Measurements from ENCODE around the gene ATF7IP2.

- TF ChIP-seq CTCF (conservative IDR thresholded peaks at IDR 0.05; ENCODE audit: low read length) (no peak), EZH2phosphoT487 (IDR thresholded peaks at IDR 0.05; ENCODE audit: borderline replicate concordance) (no peak)
These were observed 109.1 kb downstream of the ATF7IP2 start for GRCh38 chr16:10495031-10495345.

All from Loucy (cell line).